HG02759 (cell line): ENCODE results near the gene DDX25.

Source experiments
- ATAC-seq: cut with Tn5 transposase; IDR thresholded peaks from one replicate; pipeline ENCODE4 v1.9.1; 2021; ENCODE audit warnings: mild to moderate bottlenecking, moderate library complexity; ENCODE audit not compliant: unreplicated experiment

Gene DDX25

DNA sequence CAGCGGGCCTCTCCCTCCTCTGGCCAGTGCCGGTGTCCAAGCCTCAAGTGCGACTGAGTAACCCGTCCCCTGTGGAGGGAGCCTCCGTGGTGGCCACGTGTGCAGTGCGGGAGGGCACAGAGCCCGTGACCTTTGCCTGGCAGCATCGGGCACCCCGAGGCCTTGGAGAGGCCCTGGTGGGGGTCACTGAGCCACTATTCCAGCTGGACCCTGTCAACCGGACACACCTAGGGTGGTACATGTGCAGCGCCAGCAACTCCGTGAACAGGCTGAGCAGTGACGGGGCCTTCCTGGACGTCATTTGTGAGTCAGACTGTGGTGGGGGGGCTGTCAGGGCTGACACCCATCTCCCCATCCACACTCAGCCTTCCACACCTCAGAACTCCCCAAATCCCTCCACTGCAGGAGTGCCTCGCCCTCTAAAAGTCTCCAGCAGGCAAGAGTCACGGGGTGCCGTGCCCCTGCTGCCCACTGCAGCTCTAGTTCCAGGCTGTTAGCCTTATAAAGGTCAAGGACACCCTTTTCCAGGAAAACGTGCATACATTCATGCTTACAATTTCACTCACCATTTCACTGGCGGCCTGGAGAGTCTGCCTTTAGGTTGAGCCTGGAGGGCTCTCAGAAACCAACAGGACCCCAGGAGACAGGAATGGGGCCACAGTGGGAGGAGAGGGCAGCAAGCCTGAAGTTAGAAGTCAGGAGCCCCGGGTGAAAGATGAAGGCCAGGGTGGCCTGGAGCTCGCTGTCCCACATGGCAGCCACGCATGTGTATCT is 44.2 kb downstream of the DDX25 start:
- ATAC-seq, result no peak

DNA sequence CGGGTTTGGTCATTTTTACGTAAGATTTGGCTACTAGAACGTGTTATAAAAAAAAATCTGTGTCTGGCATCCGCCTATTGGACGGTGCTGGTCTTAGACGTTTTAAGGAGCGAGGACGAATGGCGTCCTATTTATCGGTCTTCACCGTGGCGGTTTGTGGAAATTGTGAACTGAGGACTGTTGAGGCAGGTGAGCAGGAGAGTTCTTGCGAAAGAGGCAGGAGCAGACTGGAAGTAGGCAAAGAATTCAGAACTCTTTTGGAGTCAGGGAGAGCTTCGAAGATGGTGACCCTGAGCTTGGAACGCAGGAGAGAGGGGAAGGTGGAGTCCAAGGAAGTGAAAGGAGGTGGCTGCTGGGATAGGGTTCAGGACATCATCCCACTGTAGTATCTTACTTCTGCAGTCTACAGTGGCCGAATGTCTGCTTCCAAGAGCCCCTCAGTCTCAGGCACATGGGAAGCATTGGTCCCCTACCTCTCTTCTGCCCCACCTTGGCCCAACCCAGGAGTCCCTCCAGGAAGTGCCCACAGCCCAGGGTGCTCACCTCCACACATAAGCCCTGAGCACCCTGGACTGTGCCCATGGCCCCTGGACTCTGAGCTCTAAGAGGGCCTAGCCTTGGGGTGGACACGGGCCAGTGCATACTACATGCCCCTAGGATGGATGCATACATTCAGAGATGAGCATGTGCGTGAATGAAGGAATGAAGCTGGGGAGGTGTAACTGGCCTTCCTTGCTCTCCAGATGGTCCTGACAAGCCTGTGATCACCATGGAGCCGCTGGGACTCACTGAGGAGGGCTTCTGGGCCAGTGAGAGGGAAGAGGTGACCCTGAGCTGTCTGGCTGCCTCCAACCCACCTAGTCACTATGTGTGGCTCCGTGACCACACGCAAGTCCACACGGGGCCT is 45.2 kb downstream of the DDX25 start:
- no peak for ATAC-seq

DNA sequence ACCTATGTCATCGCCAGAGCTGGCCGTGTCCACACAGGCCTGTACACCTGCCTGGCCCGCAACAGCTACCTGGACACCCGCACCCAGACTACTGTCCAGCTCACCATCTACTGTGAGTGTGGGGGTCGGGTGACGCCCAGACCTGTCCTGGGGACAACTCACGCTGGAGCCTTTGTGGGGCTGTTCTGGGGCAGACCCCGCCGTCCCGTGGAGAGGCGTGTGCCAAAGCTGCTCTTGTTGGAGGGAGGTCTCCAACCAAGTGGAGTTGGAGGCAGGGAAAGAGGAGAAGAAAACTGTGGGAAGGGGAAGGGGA is 45.8 kb downstream of the DDX25 start:
- ATAC-seq, result no peak

DNA sequence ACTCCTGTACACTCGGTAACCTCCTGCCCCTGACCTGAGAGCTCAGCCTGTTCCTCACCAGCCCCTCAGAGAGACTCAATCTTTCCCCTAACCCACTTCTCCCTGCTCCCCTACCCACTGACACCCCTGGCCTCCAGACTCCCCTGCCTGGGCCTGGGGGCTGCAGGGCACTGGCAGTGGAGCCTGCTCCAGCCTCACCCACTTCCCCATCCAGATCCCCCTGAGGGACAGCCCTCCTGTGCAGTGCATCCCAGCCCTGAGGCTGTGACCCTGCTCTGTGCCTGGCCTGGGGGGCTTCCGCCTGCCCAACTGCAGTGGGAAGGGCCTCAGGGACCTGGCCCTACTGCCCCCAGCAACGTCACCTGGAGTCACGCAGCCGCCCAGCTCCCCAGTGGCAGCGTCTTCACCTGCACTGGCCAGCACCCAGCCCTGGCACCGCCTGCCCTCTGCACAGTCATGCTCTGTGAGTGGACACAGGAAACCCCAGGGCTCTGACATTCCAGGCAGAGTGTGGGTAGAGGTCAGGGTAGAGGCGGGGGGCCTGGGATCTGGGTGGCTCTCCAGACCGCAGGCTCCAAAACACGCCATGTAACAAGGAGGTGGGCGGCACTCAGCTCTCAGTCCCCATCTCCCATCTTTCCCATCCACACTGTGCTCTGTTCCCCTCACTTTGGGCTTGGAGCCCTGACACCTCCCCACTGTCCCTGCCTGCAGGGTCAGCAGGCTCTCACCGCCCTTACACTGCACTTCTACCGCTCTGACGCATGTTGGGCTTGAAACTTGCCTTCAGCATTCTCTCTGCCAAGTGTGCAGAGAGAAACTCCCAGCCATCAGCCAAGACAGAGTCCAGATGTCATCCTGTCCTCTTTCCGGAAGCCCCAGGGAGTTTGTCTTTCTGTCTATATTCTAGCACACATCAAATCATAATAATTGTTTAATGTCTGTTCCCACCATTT is 46.7 kb downstream of the DDX25 start:
- no peak for ATAC-seq

DNA sequence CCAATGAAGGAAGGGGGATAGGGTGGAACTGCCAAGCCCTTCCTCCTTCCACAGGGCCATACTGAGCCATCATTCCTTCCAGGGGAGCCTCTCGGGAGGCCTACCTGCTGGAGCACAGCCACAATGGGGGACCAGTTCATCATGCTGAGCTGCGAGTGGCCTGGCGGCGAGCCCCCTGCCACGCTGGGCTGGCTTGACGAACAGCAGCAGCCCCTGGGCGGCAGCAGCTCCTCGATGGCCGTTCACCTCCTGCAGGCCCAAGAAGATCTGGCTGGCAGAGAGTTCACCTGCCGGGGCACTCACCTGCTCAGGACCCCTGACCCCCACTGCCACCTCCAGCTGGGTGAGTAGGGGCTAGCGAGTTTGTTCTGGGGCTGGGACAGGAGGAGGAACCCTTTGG is 47.4 kb downstream of the DDX25 start:
- no peak for ATAC-seq

DNA sequence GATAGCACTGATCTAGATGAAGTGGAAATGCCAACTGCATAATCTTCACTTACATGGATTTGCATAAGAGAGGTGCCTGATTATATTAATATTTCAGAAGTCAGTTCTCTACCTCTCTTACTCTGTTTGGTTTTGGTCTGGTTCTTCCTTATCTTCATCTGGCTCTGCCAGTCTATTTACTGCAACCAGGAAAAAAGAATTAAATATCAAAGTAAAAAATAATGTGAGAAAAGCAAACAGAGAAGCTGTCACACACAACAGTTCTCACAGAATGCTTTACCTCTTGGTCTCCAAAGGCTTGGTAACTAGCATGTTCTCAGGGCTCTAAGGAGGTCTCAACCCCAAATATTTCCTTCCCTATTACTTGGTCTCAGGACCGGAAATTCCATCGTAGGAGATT is 48.3 kb downstream of the DDX25 start:
- ATAC-seq, result no peak

DNA sequence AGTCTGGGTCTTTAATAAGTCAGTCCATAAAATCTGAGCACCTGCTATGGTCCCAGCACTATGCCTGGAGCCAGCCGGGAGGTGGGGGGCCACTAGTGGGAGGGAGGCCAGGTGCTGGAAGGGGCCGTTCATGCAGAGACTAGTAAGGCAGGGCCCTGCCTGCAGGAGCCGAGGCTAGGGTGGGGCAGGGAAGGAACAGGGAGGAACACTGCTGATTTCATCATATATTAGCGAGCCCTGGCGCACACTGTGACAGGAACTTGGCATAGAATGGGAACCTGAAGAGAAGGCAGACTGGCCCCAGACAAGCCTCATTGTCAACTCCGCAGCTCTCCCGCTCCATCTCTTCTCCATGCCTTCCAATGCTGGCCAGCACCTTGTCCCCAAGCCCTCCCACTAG is 48.7 kb downstream of the DDX25 start:
- ATAC-seq, result no peak

DNA sequence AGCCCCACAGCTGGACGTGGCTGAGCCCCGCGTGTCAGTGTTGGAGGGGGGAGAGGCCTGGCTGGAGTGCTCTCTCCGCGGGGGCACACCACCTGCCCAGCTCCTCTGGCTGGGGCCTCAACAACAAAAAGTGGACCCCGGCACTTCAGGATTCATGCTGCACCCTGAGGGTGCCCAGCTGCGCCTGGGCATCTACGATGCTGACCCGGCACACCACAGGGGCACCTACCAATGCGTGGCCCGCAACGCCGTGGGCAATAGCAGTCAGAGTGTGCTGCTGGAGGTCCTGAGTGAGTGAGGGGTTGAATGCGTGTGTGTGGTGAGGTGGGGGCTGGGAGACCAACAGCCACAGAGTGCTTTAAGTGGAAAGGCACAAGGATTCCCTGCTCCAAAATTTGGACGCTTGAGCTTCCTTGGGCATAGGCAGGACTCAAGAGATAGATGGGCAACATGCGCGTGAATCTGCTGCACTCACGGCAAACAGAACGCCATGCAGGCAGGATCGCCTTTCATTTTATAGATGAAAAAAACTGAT is 49.2 kb downstream of the DDX25 start:
- ATAC-seq, result no peak

DNA sequence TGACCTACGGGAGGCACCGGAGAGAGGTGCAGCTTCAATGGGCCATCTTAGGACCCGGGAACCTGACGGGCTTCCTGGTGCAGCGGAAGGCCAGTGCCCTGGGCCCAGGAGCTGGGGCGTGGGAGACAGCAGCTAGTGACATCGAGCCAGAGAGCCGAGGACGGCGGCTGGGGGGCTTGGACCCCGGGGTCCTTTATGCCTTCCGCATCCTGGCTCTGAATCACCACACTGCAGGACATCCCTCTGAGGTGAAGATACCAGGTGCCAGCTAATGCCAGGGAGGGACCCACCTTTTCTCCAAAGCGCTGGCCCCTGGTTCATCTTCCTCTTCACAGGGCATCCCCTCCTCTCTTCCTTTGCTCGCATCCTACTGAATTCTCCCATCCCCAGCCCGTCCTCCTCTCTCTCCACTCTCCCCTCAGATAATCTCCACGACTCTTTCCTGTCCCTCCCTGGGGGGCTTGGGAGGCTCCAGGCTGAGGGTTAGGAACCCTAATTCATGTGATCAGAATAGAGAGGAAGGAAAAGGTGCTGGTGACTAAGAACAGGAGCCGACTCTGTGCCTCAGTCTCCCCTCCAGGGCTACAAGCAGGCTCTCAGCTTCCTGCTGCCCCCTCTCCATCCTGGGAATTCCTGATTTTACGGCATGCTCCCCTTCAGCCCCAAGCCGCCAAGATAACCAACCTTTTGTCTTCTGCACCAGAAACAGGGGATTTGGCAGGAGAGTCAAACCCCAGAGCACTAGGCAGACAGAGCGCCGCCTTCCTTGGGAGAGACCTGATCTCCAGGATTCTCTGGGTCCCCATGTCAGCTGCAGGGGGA is 50.0 kb downstream of the DDX25 start:
- ATAC-seq, result no peak

DNA sequence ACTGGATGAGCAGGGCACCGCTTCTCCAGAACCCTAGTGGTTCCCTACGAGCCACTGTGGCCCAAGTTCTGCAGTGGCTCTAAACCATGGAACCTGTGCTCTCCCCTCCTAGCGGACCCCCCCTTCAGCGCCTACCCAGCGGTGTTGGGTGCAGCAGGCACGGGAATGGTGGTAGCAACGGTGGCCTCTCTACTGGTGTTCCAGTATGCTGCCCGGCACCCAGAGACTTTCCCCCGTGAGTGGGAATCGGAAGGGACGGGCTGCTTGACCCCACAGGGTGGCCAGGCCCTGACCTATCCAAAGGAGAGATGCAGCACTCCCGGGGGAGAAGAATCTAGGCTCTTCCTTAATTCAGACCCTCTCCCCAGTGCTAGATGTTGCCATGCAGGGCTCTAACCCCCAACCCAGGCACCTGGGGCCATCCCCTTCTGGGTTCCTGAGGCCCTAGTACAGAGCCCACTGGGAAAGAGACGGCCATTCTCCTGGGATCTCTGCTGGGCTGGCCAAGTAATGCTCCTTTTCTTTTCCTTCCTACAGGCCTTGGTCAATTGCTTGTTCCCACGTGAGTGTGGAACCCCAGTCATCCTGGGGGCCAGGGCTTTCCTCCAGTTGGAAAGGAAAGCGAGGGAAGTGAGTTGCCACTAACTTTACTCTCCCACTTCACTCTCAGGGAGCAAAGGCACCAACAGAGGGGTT is 50.8 kb downstream of the DDX25 start:
- ATAC-seq, result no peak

DNA sequence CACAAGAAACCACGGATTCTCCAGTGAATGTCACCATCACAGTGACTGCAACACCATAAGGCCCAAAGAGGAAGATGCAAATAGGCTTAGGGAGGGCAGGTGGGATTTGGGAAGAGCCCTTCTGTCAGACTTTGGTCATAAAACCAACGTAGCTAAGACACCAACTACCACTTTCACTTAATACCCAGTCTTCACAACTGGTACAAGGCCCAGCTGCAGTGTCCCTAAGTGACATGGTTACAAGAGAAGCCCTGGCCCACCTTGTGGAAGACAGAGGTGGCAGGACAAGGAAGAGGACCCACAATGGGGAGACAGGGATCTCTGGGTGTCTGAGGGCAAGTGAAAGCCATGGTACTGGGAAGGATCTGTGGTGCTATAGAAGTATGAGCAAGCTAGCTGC is 51.5 kb downstream of the DDX25 start:
- no peak for ATAC-seq

DNA sequence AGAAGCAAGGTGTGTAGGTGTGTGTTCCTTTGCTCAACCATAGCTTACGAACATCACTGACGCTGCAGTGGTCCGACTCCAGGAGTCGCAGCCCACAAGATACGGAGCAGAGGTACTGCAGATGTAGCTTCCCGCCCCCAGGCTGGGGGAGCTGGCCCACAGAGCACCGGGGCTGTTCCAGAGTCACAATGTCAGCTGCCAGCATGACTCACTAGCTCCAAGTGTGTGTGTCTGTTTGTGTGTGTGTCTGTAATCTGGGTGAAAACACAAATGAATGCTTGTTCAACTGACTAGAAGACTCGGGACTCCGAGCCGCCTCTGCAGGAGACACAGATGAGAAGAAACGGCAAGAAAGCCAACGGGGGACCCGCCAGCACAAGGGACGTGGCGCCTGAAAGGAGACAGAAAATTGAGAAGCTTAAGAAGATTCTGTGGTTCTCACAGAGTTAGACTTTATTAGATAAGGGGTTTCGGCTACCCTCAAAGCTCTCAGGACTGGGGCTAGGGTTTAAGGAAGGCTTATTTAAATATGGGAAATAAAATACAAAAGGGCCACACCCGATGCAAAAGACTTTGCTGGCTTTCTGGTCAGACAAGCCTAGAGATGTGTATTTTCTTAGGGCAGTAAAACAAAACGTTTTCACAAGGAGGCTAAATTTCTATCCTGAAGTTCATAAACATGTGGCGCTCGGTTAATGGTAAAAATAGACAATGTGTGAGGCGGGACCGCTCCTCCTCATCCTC is 52.3 kb downstream of the DDX25 start:
- no peak for ATAC-seq

DNA sequence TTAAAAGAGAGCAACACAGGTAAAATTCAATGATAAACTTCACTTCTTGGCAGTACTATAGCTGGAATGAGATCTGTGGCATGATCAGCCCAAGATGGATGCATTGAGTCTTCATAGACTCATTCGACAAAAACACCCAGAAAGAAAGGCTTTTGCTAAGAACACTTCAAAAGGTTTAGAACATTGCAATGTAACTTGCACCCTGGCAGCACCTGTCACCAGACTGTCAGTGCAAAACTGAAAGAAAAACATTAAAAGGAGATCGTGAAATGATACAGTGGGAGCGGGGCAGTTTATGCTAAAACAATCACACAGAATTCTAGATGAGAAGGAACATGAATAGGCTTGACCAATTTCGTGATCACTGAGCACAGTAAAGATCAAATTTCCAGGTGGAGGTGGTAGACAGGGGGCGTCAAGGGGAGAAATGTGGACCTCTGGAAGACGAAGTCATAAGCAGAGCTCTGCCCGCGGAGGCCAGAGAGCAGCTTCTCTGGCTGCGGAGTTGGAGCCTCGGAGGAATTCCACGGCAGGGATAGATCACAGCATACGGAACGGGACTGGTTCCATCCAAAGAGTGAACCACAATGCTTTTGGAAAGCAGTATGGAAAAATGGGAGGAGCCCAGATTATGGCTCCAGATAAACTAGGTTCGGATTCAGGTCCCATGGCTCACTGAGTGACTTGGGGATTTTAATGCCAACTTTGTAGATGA is 53.5 kb downstream of the DDX25 start:
- no peak for ATAC-seq

DNA sequence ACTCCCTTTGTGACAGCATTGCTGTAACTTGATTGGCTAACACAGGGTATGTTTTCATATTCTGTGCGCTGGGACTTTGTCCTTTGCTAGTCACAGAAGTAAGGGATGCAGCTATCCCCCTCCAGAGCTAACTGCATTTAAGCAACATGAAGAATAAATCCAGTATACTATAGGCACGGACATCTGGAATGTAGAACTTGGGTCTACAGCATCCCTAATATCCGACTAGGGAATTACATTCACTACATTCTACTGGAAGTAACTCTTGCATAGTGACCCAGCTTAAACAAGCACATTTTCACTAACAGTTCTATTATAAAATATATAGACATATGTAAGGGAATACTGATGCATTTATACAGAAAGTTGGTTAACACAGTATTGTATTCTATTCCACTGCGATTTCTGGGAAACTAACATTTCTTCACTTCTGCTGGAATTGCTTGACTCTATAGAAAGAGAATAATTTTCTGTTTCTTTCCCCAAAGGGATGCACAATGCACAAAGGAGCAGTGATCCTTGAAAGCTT is 54.6 kb downstream of the DDX25 start:
- no peak for ATAC-seq

DNA sequence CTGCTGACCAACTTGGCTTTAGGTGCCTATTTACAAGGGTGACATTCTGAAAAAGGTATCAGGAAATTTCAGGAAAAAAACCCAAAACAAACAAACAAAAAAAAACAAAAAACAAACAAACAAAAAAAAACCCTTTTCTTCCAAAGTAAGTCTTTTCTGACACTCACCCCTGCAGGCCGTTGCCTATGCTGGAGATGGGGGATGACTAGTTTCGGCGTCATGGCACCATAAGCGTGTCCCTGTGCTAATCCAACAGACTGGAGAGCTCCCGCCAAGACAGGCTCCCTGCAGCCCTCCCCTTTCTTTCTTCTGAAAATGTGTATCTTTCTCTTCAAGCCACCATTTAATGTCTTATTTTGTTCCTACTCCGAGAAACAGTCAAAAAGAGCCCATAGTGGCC is 55.2 kb downstream of the DDX25 start:
- ATAC-seq, result no peak

DNA sequence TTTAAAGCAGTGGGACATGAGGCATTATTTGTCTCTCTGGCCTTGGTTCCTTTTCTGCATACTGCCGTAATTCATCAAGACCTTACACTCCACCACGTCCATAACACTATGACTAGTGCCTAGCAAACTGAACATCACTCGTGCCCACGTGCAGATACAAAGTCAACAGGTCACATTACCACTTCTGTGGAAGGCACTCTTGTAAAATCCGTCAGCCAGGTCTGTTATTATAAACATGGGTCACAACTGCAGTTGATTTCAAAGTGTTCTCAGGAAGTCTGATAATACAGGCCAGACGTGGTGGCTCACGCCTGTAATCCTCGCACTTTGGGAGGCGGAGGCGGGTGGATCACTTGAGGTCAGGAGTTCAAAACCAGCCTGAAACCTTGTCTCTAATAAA is 55.6 kb downstream of the DDX25 start:
- no peak for ATAC-seq

DNA sequence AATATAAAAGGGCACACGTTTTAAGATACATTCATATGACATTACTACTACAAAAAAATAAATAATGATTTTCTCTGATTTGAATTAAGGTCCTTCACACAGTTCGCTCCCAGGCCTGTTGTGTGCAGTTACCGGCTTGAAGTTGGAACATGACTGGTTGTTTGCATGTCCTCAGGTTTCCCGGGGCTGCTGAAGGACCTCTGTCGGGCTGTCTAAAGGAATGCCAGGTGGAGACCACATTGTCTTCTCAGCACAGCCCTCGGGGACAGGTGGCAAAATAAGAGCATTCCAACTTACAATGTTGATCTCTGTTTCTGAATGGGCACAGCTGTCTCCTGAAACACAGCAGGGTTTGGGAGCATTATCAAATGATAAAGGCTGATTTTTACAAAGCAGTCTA is 56.5 kb downstream of the DDX25 start:
- no peak for ATAC-seq

DNA sequence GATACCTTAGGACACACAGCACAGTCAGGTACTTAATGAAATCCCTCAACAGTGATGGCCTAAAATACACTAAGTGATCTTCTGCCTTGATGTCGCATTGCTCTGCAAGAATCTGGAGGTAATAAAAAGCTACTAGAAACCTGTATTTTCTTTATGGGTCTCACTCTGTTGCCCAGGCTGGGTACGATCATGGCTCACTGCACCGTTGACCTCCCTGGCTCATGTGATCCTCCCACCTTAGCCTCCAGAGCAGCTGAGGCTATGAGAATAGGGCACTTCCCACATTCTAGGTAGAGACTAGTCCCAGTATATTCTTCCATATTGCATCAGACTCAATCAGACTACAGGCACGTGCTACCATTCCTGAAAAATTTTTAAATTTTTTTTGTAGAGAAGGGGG is 63.2 kb downstream of the DDX25 start:
- no peak for ATAC-seq
